GM21529 (cell line): ENCODE measurements around the gene TMEM86B.
"Not testable (repeated sequence)": the region's sequence is repeated elsewhere in the genome, so short reads cannot be mapped to it uniquely, and the experiment has no call there.

Experiments
- ATAC-seq: cut with Tn5 transposase; IDR thresholded peaks from one replicate; pipeline ENCODE4 v1.9.1; 2021; ENCODE audit not compliant: unreplicated experiment

The TMEM86B gene

GRCh38 chr19:55242517-55242916 lies 14.0 kb upstream of the TMEM86B start:
- no peak for ATAC-seq

GRCh38 chr19:55241935-55242464 lies 13.4 kb upstream of the TMEM86B start:
- ATAC-seq, result no peak

- no peak for ATAC-seq
These were observed 12.8 kb upstream of the TMEM86B start for GRCh38 chr19:55241143-55241934.

- no peak for ATAC-seq
These were observed 12.1 kb upstream of the TMEM86B start for GRCh38 chr19:55240713-55241020.

GRCh38 chr19:55239004-55239403 lies 10.4 kb upstream of the TMEM86B start:
- ATAC-seq, result no peak

- no peak for ATAC-seq
These were observed 9.5 kb upstream of the TMEM86B start for GRCh38 chr19:55238030-55238429.

GRCh38 chr19:55232986-55233385 lies 4.4 kb upstream of the TMEM86B start:
- no peak for ATAC-seq

- ATAC-seq, result no peak
These were observed 3.7 kb upstream of the TMEM86B start for GRCh38 chr19:55232286-55232602.

GRCh38 chr19:55231391-55232285 lies 3.1 kb upstream of the TMEM86B start:
- ATAC-seq, result no peak

GRCh38 chr19:55230780-55231179 lies 2.2 kb upstream of the TMEM86B start:
- no peak for ATAC-seq

- ATAC-seq, result no peak
These were observed 1.8 kb upstream of the TMEM86B start for GRCh38 chr19:55230329-55230728.

- no peak for ATAC-seq
These were observed 1.2 kb upstream of the TMEM86B start for GRCh38 chr19:55229789-55230182.

- no peak for ATAC-seq
These were observed 704 bp upstream of the TMEM86B start for GRCh38 chr19:55229145-55229788.

GRCh38 chr19:55228015-55228391 lies 560 bp downstream of the TMEM86B start:
- ATAC-seq, result no peak

- no peak for ATAC-seq
These were observed 1.1 kb downstream of the TMEM86B start for GRCh38 chr19:55227241-55228014.

- no peak for ATAC-seq
These were observed 1.8 kb downstream of the TMEM86B start for GRCh38 chr19:55226788-55227187.

GRCh38 chr19:55226273-55226672 lies 2.3 kb downstream of the TMEM86B start:
- no peak for ATAC-seq

- no peak for ATAC-seq
These were observed 3.1 kb downstream of the TMEM86B start for GRCh38 chr19:55225415-55225958.

- not testable (repeated sequence) for ATAC-seq
These were observed 3.7 kb downstream of the TMEM86B start for GRCh38 chr19:55224679-55225414.
